AG10803 (cell line): ENCODE measurements around the gene ASB18.

Source experiments
- DNase-seq: peaks from one replicate; pipeline ENCODE4 v3.0.0; 2010; ENCODE audit warnings: low read depth
- H3K4me3 ChIP-seq: 2 replicates; pipeline ENCODE4 v1.5.1; 2011; ENCODE audit warnings: mild to moderate bottlenecking, low read length, control low read depth
- CTCF ChIP-seq: conservative IDR thresholded peaks from 2 replicates; pipeline ENCODE4 v1.5.1; 2011; ENCODE audit warnings: mild to moderate bottlenecking, low read length, control low read depth, inconsistent platforms

The ASB18 gene

GRCh38 chr2:236176951-236177350, 87.3 kb downstream of the ASB18 start:
- no peak for TF ChIP-seq CTCF
- no peak overlapping the region for H3K4me3 ChIP-seq
- DNase-seq: no peak

- no peak overlapping the region for H3K4me3 ChIP-seq
- no peak for DNase-seq
- TF ChIP-seq CTCF: peak; percentile 44
Observed at GRCh38 chr2:236176417-236176816, 87.8 kb downstream of the ASB18 start.

GRCh38 chr2:236175548-236176150, 88.6 kb downstream of the ASB18 start:
- no peak for TF ChIP-seq CTCF
- DNase-seq: no peak
- H3K4me3 ChIP-seq: no peak overlapping the region

- no peak overlapping the region for H3K4me3 ChIP-seq
- no peak for DNase-seq
- TF ChIP-seq CTCF: no peak
Observed at GRCh38 chr2:236173729-236174607, 90.2 kb downstream of the ASB18 start.

- no peak for DNase-seq
- no peak for TF ChIP-seq CTCF
- no peak overlapping the region for H3K4me3 ChIP-seq
Observed at GRCh38 chr2:236173036-236173728, 91.0 kb downstream of the ASB18 start.

- no peak for DNase-seq
- no peak overlapping the region for H3K4me3 ChIP-seq
Observed at GRCh38 chr2:236172255-236173035, 91.8 kb downstream of the ASB18 start.

More at GRCh38 chr2:236172255-236173035, 91.8 kb downstream of the ASB18 start:
- TF ChIP-seq CTCF: no peak
